Measurements from ENCODE around the gene BDP1.

DNA sequence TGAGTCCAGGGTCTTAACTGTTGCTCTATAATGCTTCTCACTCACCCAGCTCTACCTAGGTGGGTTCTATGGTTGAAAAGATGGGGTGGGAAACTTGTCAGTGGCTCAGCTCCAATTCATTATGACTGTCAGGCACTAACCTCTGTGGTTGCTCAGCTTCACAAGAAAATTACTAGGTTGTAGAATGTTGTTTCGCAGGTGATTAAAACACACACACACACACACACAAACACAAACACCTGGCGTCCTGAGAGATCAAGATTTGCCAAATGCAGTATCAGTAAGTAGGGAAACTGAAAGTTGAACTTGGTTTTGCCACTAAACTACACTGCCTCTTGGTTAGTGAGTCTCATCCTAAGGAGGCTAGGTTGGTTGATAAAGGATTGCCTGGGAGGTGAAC, 134.5 kb downstream of the BDP1 start:
- TF ChIP-seq, protein P1, sequence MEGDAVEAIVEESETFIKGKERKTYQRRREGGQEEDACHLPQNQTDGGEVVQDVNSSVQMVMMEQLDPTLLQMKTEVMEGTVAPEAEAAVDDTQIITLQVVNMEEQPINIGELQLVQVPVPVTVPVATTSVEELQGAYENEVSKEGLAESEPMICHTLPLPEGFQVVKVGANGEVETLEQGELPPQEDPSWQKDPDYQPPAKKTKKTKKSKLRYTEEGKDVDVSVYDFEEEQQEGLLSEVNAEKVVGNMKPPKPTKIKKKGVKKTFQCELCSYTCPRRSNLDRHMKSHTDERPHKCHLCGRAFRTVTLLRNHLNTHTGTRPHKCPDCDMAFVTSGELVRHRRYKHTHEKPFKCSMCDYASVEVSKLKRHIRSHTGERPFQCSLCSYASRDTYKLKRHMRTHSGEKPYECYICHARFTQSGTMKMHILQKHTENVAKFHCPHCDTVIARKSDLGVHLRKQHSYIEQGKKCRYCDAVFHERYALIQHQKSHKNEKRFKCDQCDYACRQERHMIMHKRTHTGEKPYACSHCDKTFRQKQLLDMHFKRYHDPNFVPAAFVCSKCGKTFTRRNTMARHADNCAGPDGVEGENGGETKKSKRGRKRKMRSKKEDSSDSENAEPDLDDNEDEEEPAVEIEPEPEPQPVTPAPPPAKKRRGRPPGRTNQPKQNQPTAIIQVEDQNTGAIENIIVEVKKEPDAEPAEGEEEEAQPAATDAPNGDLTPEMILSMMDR (IDR thresholded peaks at IDR 0.05; ENCODE audit: poor library complexity), result no peak
- TF ChIP-seq EZH2 (IDR thresholded peaks at IDR 0.05; ENCODE audit: borderline replicate concordance), result no peak
- TF ChIP-seq EZH2phosphoT487 (IDR thresholded peaks at IDR 0.05; ENCODE audit: low read depth, severe bottlenecking, unreplicated experiment), result no peak
